C4-2B (cell line): Measurements from ENCODE around the gene HTD2.

Experiments used
- CTCF ChIP-seq: fragments of 450-650 bp; conservative IDR thresholded peaks from 2 replicates; pipeline ENCODE4 v1.5.1; 2017; ENCODE audit warnings: mild to moderate bottlenecking
- ZFX ChIP-seq: fragments of 450-650 bp; IDR thresholded peaks from 2 replicates; pipeline ENCODE4 v1.6.1; 2017

GRCh38 chr3:58261954-58262666, 44.2 kb upstream of the HTD2 start:
- TF ChIP-seq CTCF (no peak), ZFX (no peak)
